ENCODE data around the gene FOXF2. TPM values are rescaled to one million over a fixed set of nuclear protein-coding genes. Genes with fewer than 3 reads are reported as not detected.

The FOXF2 gene
- total RNA-seq, 2 donors from 2014 or later: 0.26 TPM; not detected in 1

DNA sequence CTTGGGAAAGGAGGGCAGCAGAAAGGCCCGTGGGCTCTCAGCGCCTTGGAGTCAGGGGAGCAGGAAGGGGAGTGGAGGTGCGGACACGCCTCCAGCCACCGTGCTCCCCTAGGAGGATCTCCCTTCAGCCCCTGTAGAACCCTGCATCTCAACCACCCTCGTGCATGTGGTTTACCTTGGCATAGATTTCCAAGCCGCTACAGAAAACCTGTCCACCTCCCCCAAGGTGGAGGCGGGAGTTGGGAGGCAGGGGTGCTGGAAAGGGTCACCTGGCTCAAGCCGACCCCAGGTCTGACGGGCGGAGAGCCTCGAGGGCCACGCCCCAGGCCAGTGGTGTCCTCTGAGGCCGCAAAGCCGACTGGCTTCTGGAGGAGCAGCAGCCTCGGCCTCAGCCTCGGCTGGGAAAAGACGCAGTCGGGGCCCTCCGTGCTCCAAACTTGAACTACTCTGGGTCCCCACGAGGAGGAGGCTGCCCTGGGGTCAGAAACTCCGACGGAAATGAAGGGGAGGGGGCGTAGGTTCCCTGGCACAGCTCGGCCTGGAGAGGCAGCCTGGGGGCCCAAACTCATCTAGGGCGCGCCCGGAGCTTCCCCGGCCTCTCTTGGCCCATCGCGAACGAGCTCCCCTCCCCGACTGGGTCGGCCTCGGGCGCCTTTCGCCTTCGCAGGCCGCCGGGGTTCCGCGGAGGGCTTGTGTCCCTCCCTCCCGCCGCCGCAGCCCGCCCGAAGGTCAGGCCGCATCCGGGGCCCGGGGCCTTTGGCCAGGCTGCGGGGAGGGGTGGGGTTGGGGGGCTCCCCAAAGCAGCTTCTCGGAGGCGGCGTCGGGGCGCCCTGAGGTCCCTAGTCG, 6.3 kb upstream of the FOXF2 start:
- Histone ChIP-seq H3K4me1 (peaks cover 40% of the 10 kb centered on the region), H3K9me3 (no peaks in the 10 kb centered on the region), H3K4me3 (no peak overlapping the region), H3K36me3 (replicated peaks in 1 of 2; ENCODE audit: insufficient read depth in 1 of 2, low read depth in 2 of 2) (no peaks in the 10 kb centered on the region), H3K27me3 (peaks cover 0 to 62% of the 10 kb centered on the region in 2 donors), H3K27ac (no peak overlapping the region)
- TF ChIP-seq POLR2A (IDR thresholded peaks at IDR 0.05): no peak
- TF ChIP-seq, protein P1, sequence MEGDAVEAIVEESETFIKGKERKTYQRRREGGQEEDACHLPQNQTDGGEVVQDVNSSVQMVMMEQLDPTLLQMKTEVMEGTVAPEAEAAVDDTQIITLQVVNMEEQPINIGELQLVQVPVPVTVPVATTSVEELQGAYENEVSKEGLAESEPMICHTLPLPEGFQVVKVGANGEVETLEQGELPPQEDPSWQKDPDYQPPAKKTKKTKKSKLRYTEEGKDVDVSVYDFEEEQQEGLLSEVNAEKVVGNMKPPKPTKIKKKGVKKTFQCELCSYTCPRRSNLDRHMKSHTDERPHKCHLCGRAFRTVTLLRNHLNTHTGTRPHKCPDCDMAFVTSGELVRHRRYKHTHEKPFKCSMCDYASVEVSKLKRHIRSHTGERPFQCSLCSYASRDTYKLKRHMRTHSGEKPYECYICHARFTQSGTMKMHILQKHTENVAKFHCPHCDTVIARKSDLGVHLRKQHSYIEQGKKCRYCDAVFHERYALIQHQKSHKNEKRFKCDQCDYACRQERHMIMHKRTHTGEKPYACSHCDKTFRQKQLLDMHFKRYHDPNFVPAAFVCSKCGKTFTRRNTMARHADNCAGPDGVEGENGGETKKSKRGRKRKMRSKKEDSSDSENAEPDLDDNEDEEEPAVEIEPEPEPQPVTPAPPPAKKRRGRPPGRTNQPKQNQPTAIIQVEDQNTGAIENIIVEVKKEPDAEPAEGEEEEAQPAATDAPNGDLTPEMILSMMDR (IDR thresholded peaks at IDR 0.05): no peak
- intact Hi-C loops (cut with DNase I): loop anchor here (10.0 kb wide), 1 partner anchor 668 kb away; no protein-coding TSS in a partner anchor
- ATAC-seq (no peak), DNase-seq (no peak)
- WGBS, 2 donors: 3 to 4% methylated on average over 33 to 44 of the region's 57 CpGs

DNA sequence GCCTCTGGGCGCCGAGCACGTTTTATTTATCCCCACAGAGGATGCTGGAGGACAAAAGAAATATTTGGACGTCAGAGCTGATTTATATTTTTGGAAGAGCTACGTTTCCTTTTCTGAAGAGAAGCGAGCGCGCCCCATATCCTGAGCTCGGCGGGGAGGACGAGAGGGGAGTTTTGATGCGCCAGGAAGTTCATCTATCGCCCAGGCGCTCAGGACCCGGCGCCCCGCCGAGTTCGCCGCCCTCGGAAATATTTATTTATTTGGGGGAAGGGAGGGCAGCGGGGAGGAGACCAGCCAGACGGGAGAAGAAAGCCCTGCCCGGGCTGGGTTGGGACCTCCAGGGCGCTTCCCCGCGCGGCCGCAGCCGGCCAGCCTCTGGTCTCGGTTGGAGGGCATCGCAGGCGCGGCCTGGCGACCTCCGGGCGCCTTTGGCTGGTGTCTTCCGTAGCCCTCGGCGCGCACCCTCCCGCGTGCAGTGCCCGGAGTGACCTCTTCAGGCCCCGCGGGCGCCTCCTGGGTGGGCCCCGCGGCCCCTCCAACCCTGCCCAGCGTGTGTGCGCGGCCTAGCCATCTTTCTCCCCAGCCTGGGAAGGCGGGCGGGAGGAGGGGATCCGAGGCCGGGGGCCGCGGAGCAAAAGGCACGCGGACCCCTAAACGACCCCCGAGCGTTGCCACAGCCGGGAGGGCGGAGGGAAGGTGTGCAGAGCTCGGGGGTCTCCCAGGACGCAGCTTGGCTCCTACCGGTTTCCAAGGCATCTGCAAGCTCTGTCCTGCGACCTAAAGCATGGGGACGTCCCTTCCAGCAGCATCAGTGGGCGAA, 5.4 kb upstream of the FOXF2 start:
- DNase-seq (no peak), ATAC-seq (no peak)
- no peaks in the 10 kb centered on the region for H3K9me3 ChIP-seq
- intact Hi-C loops (cut with DNase I): loop anchor here (10.0 kb wide), 1 partner anchor 669 kb away; no protein-coding TSS in a partner anchor
- no peak overlapping the region for H3K4me3 ChIP-seq
- peaks cover 0 to 62% of the 10 kb centered on the region in 2 donors for H3K27me3 ChIP-seq
- H3K36me3 ChIP-seq (replicated peaks in 1 of 2; ENCODE audit: insufficient read depth in 1 of 2, low read depth in 2 of 2): no peaks in the 10 kb centered on the region
- H3K27ac ChIP-seq: no peak overlapping the region
- 4 to 5% methylated on average over 23 to 67 of the region's 71 CpGs for WGBS, 2 donors
- TF ChIP-seq POLR2A (IDR thresholded peaks at IDR 0.05): no peak
- TF ChIP-seq, protein P1 (IDR thresholded peaks at IDR 0.05): no peak
- H3K4me1 ChIP-seq: peaks cover 40% of the 10 kb centered on the region

DNA sequence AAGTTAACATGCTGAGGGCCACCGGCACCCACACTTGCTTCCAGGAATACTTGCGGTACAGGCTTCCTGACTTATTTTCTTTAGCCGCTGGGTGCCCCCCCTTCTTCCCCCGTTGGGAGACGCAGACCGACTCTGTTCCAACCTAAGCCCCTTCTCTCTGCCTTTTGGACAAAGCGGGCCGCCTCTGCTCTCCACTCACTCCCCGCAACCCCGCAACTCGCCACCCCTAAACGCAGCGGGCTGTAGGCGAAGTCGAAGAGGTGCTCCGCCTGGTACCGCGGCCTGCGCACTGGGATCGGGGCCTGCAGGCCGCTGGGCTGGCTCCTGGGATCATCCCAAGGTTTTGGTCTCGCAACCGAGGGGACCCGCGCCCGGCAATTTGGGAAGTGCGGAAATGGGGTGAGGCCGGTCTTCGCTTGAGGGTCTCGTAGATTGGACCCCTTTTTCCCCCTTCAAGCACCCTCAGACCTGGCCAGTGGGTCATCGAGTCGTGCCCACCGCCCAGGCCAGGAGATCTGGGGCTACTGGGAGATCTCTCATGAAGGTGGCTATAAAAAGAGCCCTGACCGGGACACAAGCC, 4.7 kb upstream of the FOXF2 start:
- H3K4me3 ChIP-seq: no peak overlapping the region
- TF ChIP-seq POLR2A (IDR thresholded peaks at IDR 0.05): no peak
- TF ChIP-seq, protein P1 (IDR thresholded peaks at IDR 0.05): no peak
- no peak overlapping the region for H3K27ac ChIP-seq
- intact Hi-C loops (cut with DNase I): loop anchor here (5.0 to 10.0 kb wide), 2 partner anchors 592 to 670 kb away; no protein-coding TSS in a partner anchor
- H3K27me3 ChIP-seq: peaks cover 0 to 57% of the 10 kb centered on the region in 2 donors
- peaks cover 35% of the 10 kb centered on the region for H3K4me1 ChIP-seq
- 5 to 6% methylated on average over 32 to 34 of the region's 34 CpGs for WGBS, 2 donors
- ATAC-seq (no peak), DNase-seq (no peak)
- no peaks in the 10 kb centered on the region for H3K36me3 ChIP-seq (replicated peaks in 1 of 2; ENCODE audit: insufficient read depth in 1 of 2, low read depth in 2 of 2)
- no peaks in the 10 kb centered on the region for H3K9me3 ChIP-seq

DNA sequence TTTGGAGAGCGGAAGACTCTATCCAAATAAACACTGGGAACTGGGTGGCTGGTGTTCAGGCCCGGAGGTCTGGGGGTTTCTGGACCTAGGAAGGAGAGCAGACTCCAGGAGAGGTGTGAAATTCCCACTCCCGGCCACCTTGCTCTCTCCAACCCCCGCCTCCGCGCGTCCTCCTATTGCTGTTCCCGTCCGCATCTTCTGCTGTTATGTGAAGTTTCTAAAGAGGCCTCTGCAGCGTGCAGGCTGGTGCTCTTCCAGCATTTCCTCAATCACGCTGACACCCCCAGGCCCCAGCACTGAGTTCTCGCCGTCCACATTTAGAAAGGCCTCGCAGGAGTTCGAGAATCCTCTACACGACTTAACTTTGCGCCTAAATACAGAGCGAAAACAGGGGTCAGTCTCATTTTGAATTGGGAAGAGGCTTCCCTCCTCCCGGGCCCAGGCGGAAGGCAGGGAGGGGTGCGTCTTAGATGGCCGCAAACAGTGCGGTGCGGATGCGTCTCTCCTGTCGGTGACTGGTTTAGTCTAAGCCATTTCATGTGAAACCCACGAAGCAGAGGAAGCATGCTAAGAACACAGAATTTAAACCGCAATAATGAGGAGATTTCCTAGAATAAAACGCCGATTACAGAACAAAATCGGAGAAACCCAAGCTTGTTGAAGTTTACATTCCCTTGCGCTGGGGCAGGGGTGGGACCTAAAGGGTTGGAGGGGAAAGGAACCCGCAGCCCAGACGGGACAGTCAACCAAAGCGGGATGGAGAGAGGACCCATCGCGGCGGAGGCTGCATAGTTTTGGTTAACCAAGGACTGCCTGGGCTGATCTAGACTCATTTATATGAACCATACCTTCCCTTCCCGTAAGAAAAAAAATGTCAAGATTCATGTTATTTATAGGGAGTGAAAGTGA, 4.0 kb upstream of the FOXF2 start:
- TF ChIP-seq, protein P1 (IDR thresholded peaks at IDR 0.05): no peak
- TF ChIP-seq POLR2A (IDR thresholded peaks at IDR 0.05): no peak
- DNase-seq (no peak), ATAC-seq (no peak)
- Histone ChIP-seq H3K27me3 (peaks cover 0 to 52% of the 10 kb centered on the region in 2 donors), H3K36me3 (replicated peaks in 1 of 2; ENCODE audit: insufficient read depth in 1 of 2, low read depth in 2 of 2) (no peaks in the 10 kb centered on the region), H3K4me1 (peaks cover 38% of the 10 kb centered on the region), H3K4me3 (no peak overlapping the region), H3K27ac (no peak overlapping the region), H3K9me3 (no peaks in the 10 kb centered on the region)
- intact Hi-C loops (cut with DNase I): loop anchor here (5.0 to 10.0 kb wide), 2 partner anchors 593 to 671 kb away; no protein-coding TSS in a partner anchor
- WGBS, 2 donors: 9 to 20% methylated on average over 39 of the region's 39 CpGs
